Measurements from ENCODE around the gene LYPLAL1. TPM values are rescaled to one million over a fixed set of nuclear protein-coding genes. Genes with fewer than 3 reads are reported as not detected.

The LYPLAL1 gene
- total RNA-seq, 4 donors from 2014 or later: 20.1 to 75.9 (median 23.5) TPM

DNA sequence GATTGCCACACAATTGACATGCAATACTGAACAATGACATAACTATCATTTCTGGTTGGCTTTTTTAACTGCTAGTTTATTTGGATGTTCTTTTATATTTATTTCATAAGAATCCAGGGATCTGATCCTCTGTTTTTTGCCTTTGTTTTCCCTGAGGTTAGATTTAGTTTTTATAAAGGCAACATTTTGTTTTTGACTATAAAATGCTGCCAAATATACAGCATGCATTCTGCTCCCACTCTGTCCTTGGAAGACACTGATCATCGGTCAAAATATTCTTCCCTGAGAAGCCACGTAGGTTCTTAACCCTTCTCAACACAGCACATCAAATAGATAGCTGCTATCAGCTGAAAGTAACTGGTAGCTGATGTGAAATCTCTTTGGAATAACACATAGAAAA lies 52.5 kb downstream of the LYPLAL1 start:
- Histone ChIP-seq H3K27me3 (no peaks in the 10 kb centered on the region), H3K4me3 (no peak overlapping the region), H3K9me3 (no peaks in the 10 kb centered on the region), H3K36me3 (no peaks in the 10 kb centered on the region), H3K27ac (no peak overlapping the region), H3K4me1 (no peaks in the 10 kb centered on the region)
- DNase-seq: no peak
- TF ChIP-seq POLR2A (IDR thresholded peaks at IDR 0.05): no peak
- TF ChIP-seq, protein P1, sequence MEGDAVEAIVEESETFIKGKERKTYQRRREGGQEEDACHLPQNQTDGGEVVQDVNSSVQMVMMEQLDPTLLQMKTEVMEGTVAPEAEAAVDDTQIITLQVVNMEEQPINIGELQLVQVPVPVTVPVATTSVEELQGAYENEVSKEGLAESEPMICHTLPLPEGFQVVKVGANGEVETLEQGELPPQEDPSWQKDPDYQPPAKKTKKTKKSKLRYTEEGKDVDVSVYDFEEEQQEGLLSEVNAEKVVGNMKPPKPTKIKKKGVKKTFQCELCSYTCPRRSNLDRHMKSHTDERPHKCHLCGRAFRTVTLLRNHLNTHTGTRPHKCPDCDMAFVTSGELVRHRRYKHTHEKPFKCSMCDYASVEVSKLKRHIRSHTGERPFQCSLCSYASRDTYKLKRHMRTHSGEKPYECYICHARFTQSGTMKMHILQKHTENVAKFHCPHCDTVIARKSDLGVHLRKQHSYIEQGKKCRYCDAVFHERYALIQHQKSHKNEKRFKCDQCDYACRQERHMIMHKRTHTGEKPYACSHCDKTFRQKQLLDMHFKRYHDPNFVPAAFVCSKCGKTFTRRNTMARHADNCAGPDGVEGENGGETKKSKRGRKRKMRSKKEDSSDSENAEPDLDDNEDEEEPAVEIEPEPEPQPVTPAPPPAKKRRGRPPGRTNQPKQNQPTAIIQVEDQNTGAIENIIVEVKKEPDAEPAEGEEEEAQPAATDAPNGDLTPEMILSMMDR (IDR thresholded peaks at IDR 0.05): no peak

DNA sequence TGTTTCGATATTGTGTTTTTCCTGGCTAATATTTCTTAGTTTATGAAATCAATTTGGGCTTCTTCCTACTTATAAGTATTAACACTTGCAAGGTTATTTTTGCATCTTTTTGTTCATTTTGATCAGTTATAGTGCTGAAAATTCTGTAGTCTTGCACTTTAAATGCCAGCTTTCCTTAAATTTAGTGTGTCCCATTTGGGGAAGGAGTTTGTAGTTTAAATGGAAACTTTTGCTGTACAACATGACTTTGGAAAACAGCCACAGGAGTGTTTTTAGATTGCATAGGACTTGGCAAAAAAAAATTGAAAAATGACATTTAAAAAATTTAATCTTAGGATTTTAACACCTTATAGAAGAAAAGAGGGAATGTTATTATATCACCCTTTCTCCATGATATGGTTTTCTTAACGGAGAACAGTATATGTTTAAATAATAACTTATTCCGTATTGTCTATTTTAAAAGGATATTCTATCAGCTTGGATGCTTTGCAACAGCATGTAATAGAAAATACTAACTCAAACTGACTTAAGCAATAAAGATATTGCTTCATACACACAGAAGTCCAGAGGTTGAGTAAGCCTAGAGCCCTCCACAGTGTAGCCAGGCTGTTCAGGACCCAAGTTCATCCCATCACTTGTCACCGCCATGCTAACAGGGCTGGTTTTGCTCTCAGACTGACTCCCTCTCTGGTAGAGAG lies 53.8 kb downstream of the LYPLAL1 start:
- TF ChIP-seq, protein P1 (IDR thresholded peaks at IDR 0.05): no peak
- no peak for TF ChIP-seq POLR2A (IDR thresholded peaks at IDR 0.05)

DNA sequence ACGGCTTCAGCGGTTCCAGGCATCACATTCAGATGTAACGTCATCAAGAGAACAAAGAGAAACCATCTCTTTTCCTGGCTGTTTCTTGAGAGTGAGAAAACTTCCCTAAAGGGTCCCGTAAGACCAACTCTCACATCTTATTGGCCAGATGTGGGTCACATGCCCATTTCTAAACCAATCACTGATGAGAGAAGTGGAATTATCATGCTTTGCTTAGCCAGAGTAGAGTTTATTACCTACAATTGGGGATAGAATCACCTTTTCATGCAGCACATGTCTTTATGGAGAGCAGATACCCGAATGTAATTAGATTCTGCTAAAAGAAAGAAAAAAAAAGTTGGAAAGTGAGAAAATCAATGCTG lies 54.4 kb downstream of the LYPLAL1 start:
- no peak for DNase-seq

More for the DNA sequence above, 53.8 kb downstream of the LYPLAL1 start:
- DNase-seq: no peak
- Histone ChIP-seq H3K27ac (no peak overlapping the region), H3K4me1 (no peaks in the 10 kb centered on the region), H3K27me3 (no peaks in the 10 kb centered on the region), H3K4me3 (no peak overlapping the region), H3K9me3 (no peaks in the 10 kb centered on the region), H3K36me3 (no peaks in the 10 kb centered on the region)

DNA sequence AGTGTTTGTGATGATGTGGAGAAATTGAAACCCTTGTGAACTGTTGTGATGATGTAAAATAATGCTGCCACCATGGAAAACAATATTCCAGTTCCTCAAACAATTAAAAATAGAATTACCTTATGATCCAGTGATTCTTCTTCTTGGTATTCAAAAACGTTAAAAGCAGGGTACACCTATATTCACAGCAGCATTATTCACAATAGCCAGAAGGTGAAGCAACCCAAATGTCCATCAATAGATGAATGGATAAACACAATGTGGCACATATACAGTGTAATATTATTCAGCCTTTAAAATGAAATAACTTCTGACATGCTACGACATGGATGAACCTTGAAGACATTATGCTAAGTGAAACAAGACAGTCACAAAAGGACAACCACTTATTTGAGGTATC lies 59.2 kb downstream of the LYPLAL1 start:
- Histone ChIP-seq H3K4me1 (no peaks in the 10 kb centered on the region), H3K36me3 (no peaks in the 10 kb centered on the region), H3K27me3 (no peaks in the 10 kb centered on the region), H3K4me3 (no peak overlapping the region), H3K9me3 (no peaks in the 10 kb centered on the region), H3K27ac (no peak overlapping the region)
- no peak for TF ChIP-seq POLR2A (IDR thresholded peaks at IDR 0.05)
- TF ChIP-seq, protein P1 (IDR thresholded peaks at IDR 0.05): no peak
- DNase-seq: no peak

More for the DNA sequence above, 54.4 kb downstream of the LYPLAL1 start:
- Histone ChIP-seq H3K27me3 (no peaks in the 10 kb centered on the region), H3K4me3 (no peak overlapping the region), H3K9me3 (no peaks in the 10 kb centered on the region), H3K36me3 (no peaks in the 10 kb centered on the region), H3K27ac (no peak overlapping the region), H3K4me1 (no peaks in the 10 kb centered on the region)
- TF ChIP-seq, protein P1 (IDR thresholded peaks at IDR 0.05): no peak
- no peak for TF ChIP-seq POLR2A (IDR thresholded peaks at IDR 0.05)

DNA sequence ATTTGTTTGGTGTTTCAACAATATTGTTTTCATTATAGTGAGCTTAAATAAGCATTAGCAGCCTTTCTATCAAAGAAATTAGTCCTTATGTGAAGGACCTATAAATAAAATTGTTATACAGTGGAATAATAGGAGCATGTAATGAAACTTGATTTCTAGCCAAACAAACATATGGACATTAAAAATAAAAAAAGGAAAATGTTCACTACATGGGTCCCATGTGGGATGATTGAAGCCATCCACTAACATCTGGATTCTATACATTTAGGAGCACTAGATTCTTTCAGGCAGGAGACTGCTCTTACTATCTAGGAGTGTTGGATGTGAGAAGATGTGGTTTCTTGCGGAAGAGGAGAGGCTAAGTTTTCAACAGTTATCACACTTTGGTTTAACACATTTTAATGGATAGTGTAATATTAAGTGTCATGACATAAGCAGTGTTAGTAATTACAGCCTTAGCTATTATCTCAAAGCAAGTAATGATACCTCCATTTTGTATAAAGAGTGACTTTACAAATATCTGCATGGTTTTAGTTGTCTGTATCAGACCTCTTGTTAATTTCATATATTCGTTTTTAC lies 62.3 kb downstream of the LYPLAL1 start:
- no peak for TF ChIP-seq POLR2A (IDR thresholded peaks at IDR 0.05)
- TF ChIP-seq, protein P1 (IDR thresholded peaks at IDR 0.05): no peak
- no peaks in the 10 kb centered on the region for H3K27me3 ChIP-seq
- no peak overlapping the region for H3K4me3 ChIP-seq
- H3K27ac ChIP-seq: no peak overlapping the region
- DNase-seq: no peak
- no peaks in the 10 kb centered on the region for H3K36me3 ChIP-seq
- no peaks in the 10 kb centered on the region for H3K4me1 ChIP-seq
- no peaks in the 10 kb centered on the region for H3K9me3 ChIP-seq
